ENCODE measurements around the gene ATP8A1.

DNA sequence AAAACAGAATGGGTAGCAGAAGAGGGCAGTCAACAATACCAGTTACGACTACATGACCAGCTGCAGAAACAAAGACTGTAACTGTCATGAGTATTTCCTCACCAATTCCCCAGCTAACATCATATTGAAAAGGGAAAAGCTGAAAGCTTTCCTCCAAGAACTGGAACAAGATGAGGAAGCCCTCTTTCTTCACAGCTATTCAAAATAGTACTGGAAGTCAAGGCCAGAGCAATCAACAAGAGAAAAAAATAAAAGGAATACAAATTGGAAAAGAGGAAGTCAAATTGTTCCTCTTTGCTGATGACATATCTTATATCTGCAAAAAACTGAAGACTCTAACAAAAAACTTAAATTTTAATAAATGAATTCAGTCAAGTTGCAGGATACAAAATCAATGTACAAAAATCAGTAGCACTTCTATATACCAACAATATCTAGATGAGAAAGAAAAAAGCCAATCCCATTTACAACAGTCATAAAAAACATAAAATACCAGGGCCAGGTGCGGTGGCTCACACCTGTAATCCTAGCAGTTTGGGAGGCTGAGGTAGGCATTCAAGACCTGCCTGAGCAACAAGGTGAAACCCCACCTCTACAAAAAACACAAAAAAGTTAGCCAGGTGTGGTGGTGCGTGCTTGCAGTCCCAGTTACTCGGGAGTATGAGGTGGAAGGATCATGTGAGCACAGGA lies 125.4 kb downstream of the ATP8A1 start:
- TF ChIP-seq POLR2A (IDR thresholded peaks at IDR 0.05): no peak
- TF ChIP-seq, protein P1, sequence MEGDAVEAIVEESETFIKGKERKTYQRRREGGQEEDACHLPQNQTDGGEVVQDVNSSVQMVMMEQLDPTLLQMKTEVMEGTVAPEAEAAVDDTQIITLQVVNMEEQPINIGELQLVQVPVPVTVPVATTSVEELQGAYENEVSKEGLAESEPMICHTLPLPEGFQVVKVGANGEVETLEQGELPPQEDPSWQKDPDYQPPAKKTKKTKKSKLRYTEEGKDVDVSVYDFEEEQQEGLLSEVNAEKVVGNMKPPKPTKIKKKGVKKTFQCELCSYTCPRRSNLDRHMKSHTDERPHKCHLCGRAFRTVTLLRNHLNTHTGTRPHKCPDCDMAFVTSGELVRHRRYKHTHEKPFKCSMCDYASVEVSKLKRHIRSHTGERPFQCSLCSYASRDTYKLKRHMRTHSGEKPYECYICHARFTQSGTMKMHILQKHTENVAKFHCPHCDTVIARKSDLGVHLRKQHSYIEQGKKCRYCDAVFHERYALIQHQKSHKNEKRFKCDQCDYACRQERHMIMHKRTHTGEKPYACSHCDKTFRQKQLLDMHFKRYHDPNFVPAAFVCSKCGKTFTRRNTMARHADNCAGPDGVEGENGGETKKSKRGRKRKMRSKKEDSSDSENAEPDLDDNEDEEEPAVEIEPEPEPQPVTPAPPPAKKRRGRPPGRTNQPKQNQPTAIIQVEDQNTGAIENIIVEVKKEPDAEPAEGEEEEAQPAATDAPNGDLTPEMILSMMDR (IDR thresholded peaks at IDR 0.05): no peak

All from right lobe of liver (tissue), 4 donors.